ENCODE data around the gene PMF1.

The PMF1 gene

DNA sequence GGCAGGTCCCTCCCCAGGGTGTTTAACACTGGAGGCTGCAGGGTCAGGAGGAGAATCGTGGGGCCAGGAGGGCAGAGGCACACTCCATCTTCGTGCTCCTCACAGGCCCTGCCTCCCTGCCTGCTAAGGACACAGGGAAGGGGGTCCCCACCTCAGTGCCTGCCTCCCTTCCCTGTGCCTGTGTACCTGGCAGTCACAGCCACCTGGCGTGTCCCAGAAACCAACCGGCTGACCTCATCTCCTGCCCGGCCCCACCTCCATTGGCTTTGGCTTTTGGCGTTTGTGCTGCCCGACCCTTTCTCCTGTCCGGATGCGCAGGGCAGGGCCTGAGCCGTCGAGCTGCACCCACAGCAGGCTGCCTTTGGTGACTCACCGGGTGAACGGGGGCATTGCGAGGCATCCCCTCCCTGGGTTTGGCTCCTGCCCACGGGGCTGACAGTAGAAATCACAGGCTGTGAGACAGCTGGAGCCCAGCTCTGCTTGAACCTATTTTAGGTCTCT is 28.6 kb downstream of the PMF1 start:
- FAIRE-seq = no peak

DNA sequence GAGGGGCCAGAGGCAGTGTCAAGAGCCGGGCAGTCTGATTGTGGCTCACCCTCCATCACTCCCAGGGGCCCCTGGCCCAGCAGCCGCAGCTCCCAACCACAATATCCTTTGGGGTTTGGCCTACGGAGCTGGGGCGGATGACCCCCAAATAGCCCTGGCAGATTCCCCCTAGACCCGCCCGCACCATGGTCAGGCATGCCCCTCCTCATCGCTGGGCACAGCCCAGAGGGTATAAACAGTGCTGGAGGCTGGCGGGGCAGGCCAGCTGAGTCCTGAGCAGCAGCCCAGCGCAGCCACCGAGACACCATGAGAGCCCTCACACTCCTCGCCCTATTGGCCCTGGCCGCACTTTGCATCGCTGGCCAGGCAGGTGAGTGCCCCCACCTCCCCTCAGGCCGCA is 29.1 kb downstream of the PMF1 start, which contains the start of gene BGLAP:
Gene BGLAP, plus strand, starts transcription at position 259 of the 400 bp plus-strand sequence. Its CDS starts 48 bp downstream, at position 307.
- no peak for FAIRE-seq

DNA sequence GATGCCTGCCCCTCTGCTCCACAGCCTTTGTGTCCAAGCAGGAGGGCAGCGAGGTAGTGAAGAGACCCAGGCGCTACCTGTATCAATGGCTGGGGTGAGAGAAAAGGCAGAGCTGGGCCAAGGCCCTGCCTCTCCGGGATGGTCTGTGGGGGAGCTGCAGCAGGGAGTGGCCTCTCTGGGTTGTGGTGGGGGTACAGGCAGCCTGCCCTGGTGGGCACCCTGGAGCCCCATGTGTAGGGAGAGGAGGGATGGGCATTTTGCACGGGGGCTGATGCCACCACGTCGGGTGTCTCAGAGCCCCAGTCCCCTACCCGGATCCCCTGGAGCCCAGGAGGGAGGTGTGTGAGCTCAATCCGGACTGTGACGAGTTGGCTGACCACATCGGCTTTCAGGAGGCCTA is 29.9 kb downstream of the PMF1 start:
- FAIRE-seq = no peak

GRCh38 chr1:156244126-156244525 is 31.3 kb downstream of the PMF1 start:
- FAIRE-seq = no peak

GRCh38 chr1:156244712-156245111 is 31.9 kb downstream of the PMF1 start:
- no peak for FAIRE-seq

DNA sequence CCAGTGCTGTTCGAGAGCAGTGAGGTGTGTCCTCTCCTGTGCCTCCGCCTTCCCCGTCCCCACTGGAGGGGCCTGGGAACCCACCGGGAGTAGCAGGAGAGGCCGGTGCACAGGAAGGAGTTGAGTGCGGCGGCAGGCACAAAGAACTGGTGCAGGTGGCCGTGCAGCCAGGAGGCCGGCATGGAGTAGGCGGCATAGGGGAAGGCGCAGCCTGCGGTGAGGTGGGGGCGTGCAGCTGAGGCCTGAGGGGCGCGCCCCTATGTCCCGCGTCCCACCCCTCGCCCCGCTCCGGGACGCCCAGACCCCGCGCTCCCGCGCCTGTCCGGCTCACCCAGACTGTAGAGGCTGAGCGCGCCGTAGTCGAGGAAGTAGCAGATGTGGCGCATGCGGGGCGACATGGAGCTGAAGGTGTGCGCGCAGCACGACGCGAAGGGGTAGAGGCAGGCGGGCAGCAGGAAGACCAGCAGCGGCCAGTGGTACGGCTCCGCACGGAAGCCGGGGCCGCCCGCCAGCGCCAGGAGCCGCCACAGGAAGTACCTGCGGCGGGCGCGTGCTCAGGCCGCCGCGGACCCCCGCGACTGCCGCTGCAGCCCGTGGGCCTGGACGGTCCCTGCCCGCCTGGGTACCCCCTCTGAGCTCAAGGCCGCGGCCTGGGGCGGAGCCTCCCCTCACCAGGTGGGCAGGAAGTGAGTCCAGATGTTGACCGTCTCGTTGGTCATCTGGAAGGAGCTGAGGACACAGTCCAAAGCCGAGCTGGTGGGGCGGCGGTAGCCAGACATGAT is 32.8 kb downstream of the PMF1 start:
- FAIRE-seq = no peak

GRCh38 chr1:156246241-156246780 is 33.5 kb downstream of the PMF1 start:
- FAIRE-seq = no peak

GRCh38 chr1:156246781-156247459 is 34.1 kb downstream of the PMF1 start:
- FAIRE-seq = no peak

DNA sequence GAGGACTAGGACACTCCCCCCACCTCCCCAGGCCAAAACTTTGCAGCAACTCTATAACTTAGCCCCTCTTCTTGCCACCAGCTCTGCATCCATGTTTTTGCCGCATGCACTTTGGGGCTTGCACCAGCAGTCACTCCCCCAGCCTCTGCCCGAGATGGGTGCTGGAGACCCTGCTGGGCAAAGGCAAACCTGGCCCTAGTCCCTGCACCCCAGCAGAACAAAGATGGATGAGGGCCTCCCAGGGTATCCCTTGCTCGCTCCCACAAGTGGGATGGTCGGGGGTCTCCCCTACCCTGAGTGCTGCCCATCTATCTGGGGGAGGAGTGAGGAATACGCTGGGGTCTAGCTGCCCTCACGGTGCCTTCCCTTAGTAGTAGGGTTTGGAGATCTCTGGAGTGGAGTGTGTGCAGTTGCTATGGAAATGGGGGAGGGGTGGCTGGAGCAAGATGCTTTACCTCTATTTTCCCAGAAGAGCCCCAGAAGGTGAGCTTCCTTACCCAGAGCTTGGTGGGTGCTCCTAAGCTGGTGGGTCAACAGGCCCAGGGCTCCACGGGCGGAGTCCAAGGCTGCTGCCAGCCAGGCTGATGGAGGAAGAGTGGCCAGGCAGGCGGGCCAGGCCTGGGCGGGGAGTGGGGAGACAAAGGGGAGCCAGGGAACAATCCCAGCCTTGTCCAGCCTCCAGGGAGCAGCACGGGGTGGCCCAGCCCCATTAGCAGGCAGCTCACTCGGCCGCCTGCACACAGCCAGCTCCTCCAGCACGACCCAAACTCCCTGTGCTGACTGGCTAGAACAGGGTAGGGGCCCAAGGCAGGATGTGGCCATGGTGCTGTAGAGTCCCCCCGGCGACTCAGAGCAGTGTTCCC is 34.9 kb downstream of the PMF1 start, which contains the start of gene PAQR6:
Gene PAQR6, minus strand, starts transcription at position 597 of the 863 bp plus-strand sequence. CDS start 1,325 bp downstream, outside the sequence.
- no peak for FAIRE-seq

DNA sequence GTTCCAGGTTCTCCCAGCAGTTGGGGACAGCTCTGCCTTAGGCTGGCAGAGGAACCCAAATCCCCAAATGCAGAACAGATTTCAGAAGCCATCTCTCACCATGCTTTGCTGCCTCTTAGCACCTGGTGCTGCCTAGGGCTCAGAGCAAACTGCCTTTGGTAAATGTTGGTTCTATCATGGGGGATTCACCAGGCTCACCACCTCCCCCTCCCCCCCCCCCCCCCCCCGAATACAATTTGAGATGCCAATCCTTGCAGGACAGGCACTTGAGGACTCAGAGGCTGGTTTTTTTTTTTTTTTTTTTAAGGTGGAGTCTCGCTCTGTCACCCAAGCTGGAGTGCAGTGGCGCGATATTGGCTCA is 35.5 kb downstream of the PMF1 start:
- no peak for FAIRE-seq

DNA sequence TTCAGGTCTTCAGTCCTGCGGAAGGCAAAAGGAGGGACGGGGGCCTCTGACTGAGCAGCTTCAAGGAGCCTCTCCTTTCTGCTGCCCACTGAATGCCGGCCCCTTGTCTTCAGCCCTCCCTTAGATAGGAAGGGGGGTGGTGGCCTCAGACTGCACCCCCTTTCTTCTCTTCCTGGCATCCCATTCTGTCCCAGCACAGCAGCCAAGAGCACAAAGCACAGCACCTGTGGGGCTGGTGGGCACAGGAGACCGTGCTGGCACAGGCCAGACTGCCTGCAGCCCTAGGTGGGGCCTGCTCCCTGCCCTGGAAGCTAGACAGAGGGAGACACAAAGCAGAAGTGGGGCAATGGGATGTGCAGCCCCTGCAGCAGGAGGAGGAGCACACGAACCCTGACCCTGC is 36.8 kb downstream of the PMF1 start:
- FAIRE-seq = no peak

DNA sequence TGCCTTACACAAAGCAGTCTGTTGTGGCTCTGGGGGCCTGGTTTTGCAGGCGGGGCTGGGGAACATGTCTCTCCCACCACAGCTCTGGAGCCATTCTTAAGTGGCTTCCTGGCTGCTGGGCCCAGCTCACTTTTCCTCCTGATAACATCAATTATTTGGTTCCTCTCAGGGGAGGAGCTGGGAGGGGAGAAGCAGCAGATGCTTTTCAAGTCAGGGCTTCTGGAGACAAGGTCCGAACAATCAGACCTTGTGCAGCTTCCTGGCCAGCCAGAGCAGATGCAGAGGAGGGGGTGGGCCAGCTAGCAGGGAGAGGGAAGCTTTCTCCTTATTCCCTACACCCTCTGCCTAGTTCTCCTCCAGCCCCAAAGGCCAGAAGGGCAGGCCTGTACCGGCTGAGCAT is 38.7 kb downstream of the PMF1 start:
- FAIRE-seq = no peak

GRCh38 chr1:156253634-156254033 is 40.8 kb downstream of the PMF1 start:
- FAIRE-seq = no peak

DNA sequence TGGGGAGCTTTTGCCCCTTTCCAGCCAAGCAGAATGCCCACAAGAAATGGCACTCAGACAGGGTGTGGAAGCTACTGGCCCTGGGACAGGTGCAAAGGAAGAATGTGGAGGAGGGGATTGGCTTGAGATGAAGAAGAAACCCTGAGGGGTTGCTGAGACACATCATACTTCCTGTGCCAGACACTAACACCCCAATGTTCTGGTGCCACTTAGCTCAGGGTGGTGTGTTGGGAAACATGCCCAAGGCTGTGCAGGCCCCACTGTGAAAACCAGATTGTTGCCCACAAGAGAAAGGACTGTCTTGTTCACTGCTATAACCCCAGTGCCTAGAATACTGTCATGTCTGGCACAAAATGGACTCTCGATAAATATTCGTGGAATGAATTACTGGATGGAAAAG is 44.9 kb downstream of the PMF1 start:
- no peak for FAIRE-seq

GRCh38 chr1:156258859-156259258 is 46.1 kb downstream of the PMF1 start:
- no peak for FAIRE-seq

DNA sequence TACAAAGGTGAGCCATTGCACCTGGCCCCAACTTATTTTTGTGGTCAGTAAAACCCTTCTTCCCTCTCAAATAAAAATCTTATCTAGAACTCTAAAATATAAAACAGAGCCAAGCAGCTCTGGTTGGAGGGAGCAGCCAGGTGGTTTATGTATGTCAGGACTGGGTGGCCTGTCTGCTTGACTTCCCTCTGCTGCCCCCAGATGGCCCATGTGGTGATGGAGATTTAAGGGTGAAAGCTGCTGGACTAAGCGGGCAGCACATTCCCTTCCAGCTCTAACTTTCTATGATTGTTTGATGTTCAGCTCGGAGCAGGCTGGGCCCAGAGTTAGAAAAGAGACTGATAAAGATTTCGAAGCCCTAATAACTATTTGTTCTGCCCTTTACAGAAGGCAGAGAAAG is 47.0 kb downstream of the PMF1 start:
- FAIRE-seq = no peak

DNA sequence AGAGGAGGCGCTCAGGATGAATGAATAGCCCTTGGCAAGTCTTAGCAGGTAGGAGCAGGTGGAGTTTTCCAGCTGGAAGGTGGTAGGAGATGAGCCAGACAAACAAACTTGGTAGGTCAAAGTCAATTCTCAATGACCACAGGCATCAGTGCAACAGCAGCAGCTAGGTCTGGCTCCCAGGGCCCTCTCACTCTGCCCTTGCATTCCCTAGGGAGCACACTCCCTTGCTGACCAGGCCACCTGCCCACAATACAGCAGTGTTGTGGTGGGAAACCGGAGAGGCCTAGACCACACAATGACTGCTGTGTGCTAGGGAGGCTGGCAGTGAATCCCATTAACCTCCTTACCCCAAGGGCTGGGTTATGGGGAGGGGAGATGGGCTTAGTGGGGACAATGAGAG is 48.1 kb downstream of the PMF1 start:
- FAIRE-seq = no peak

- FAIRE-seq = no peak
Measured at GRCh38 chr1:156262461-156263287, 49.9 kb downstream of the PMF1 start.

DNA sequence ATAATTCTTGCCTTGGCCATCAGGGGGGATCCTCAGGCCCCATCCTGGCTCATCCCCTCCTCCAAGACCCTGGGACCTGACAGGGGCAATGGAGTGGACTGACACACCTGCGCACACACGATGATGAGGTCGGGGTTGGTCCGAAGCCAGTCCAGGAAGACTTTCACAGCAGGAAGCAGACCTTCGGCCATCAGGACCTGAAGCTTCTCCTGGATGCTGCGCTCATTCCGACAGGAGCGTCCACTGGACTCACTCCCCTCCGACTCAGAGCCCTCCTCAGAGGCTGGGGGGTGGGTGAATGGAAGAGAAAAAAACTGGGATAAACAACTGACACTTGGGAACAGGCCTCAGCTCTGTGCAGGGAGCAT is 50.5 kb downstream of the PMF1 start:
- FAIRE-seq = no peak

- no peak for FAIRE-seq
Measured at GRCh38 chr1:156266051-156266450, 53.2 kb downstream of the PMF1 start.

GRCh38 chr1:156268336-156268735 is 55.5 kb downstream of the PMF1 start:
- no peak for FAIRE-seq

GRCh38 chr1:156270314-156270713 is 57.5 kb downstream of the PMF1 start:
- no peak for FAIRE-seq
